H1 (cell line): Measurements from ENCODE around the gene GULP1. TPM values are rescaled to one million over a fixed set of nuclear protein-coding genes. Genes with fewer than 3 reads are reported as not detected.

ENCODE experiments used
- CTCF ChIA-PET: fragments of 300-600 bp; sonication (Branson Sonifier 250); formaldehyde crosslinking; loops from one replicate; lab custom pipeline; 2021; ENCODE audit not compliant: partially characterized antibody; lab: Charles Lee
- POLR2A ChIA-PET: fragments of 300-600 bp; sonication (Branson Sonifier 250); formaldehyde crosslinking; loops from one replicate; lab custom pipeline; 2021; ENCODE audit warnings: inconsistent platforms; ENCODE audit not compliant: partially characterized antibody; lab: Charles Lee
- DNase-seq, 2 experiments: peaks; one replicate each; pipeline versions ENCODE4 v3.0.0 to v3.0.0-alpha.2; 2010 to 2022; ENCODE audit warnings: low spot score in 2 of 2, low read depth in 1 of 2, mixed read lengths in 1 of 2
- FAIRE-seq: peaks from 2 replicates; lab custom pipeline; 2011; peaks lifted over from hg19 to GRCh38; lab: Jason Lieb, UNC
- H2AFZ ChIP-seq: 2 replicates; pipeline ENCODE4 v1.8.1; 2012; ENCODE audit warnings: low read length, inconsistent platforms
- H2AK5ac ChIP-seq: 2 replicates; pipeline ENCODE4 v1.6.1; 2013; ENCODE audit warnings: low read depth, low read length
- H2BK120ac ChIP-seq: replicated peaks from 2 replicates; pipeline ENCODE3; 2013; ENCODE audit warnings: low read depth, low read length, inconsistent platforms
- H2BK12ac ChIP-seq: 2 replicates; pipeline ENCODE4 v1.6.1; 2013; ENCODE audit warnings: low read depth, low read length
- H2BK15ac ChIP-seq: 2 replicates; pipeline ENCODE4 v1.6.1; 2013; ENCODE audit warnings: low read length
- H2BK20ac ChIP-seq: 2 replicates; pipeline ENCODE4 v1.6.1; 2013; ENCODE audit warnings: low read length
- H2BK5ac ChIP-seq: 2 replicates; pipeline ENCODE4 v1.6.1; 2013; ENCODE audit warnings: low read depth, low read length
- H3K14ac ChIP-seq: 2 replicates; pipeline ENCODE4 v1.6.1; 2013; ENCODE audit warnings: inconsistent platforms; ENCODE audit not compliant: insufficient read length
- H3K18ac ChIP-seq: 2 replicates; pipeline ENCODE4 v1.6.1; 2013; ENCODE audit warnings: low read length; ENCODE audit errors: extremely low read depth
- H3K23ac ChIP-seq: 2 replicates; pipeline ENCODE4 v1.6.1; 2013; ENCODE audit warnings: inconsistent platforms; ENCODE audit not compliant: insufficient read length
- H3K23me2 ChIP-seq: 2 replicates; pipeline ENCODE4 v1.6.1; 2013; ENCODE audit warnings: low read depth, low read length
- H3K27ac ChIP-seq: 2 replicates; pipeline ENCODE4 v1.6.1; 2011; ENCODE audit warnings: low read depth, low read length, inconsistent platforms
- H3K27me3 ChIP-seq, 4 experiments: replicated peaks in 1 of 4; 1 replicate in 1 of 4; 2 replicates in 3 of 4; pipeline versions ENCODE4 v1.6.1 to v1.8.1; 2011 to 2013; ENCODE audit warnings: low read length in 3 of 4, mild to moderate bottlenecking in 3 of 4, inconsistent platforms in 2 of 4, mixed read lengths in 2 of 4, moderate library complexity in 1 of 4; ENCODE audit not compliant: control insufficient read depth in 3 of 4, insufficient read depth in 3 of 4; ENCODE audit errors: extremely low read depth in 1 of 4
- H3K36me3 ChIP-seq, 4 experiments: 2 replicates each; pipeline versions ENCODE4 v1.6.1 to v1.8.1; 2011 to 2013; ENCODE audit warnings: mild to moderate bottlenecking in 4 of 4, low read length in 3 of 4, moderate library complexity in 2 of 4, control low read depth in 1 of 4, inconsistent platforms in 1 of 4; ENCODE audit not compliant: insufficient read depth in 4 of 4, control insufficient read depth in 2 of 4
- H3K4ac ChIP-seq: replicated peaks from 2 replicates; pipeline ENCODE3; 2013; ENCODE audit warnings: low read length, low read depth, mixed read lengths, inconsistent platforms; ENCODE audit not compliant: insufficient read length
- H3K4me1 ChIP-seq, 4 experiments: replicated peaks in 1 of 4; 1 replicate in 1 of 4; 2 replicates in 3 of 4; pipeline versions ENCODE4 v1.6.1 to v1.8.1; 2011 to 2013; ENCODE audit warnings: low read length in 3 of 4, inconsistent platforms in 2 of 4, mixed read lengths in 1 of 4; ENCODE audit not compliant: insufficient read depth in 4 of 4, control insufficient read depth in 3 of 4
- H3K4me2 ChIP-seq, 2 experiments: 2 replicates each; pipeline versions ENCODE4 v1.6.1 to v1.8.1; 2011 to 2013; ENCODE audit warnings: low read depth in 2 of 2, low read length in 2 of 2, control low read depth in 1 of 2, inconsistent platforms in 1 of 2, mild to moderate bottlenecking in 1 of 2; ENCODE audit not compliant: insufficient read depth in 1 of 2
- H3K4me3 ChIP-seq, 4 experiments: fragments of 200-600, 300-600 bp in 1 of 4; sonication (generic), shearing (Covaris generic), sonication (Bioruptor Twin) in 1 of 4; 2 replicates each; pipeline versions ENCODE4 v1.5.1 to v1.8.1; 2011 to 2016; ENCODE audit warnings: low read length in 4 of 4, low read depth in 3 of 4, control low read depth in 2 of 4, inconsistent platforms in 2 of 4, mild to moderate bottlenecking in 2 of 4, mixed read lengths in 1 of 4, moderate library complexity in 1 of 4; ENCODE audit not compliant: insufficient read depth in 2 of 4; ENCODE audit errors: extremely low read depth in 1 of 4
- H3K56ac ChIP-seq: replicated peaks from 2 replicates; pipeline ENCODE3; 2013; ENCODE audit warnings: low read depth, mild to moderate bottlenecking, mixed read lengths, low read length, inconsistent platforms; ENCODE audit not compliant: insufficient read length
- H3K79me1 ChIP-seq: 2 replicates; pipeline ENCODE4 v1.6.1; 2013; ENCODE audit warnings: low read depth, low read length, control low read depth
- H3K79me2 ChIP-seq, 2 experiments: 2 replicates each; pipeline versions ENCODE4 v1.6.1 to v1.8.1; 2012 to 2013; ENCODE audit warnings: low read length in 2 of 2, mild to moderate bottlenecking in 2 of 2, inconsistent platforms in 1 of 2; ENCODE audit not compliant: insufficient read depth in 2 of 2, control insufficient read depth in 1 of 2
- H3K9ac ChIP-seq, 4 experiments: replicated peaks in 1 of 4; 1 replicate in 1 of 4; 2 replicates in 3 of 4; pipeline versions ENCODE4 v1.6.1 to v1.8.1; 2011 to 2013; ENCODE audit warnings: low read depth in 3 of 4, low read length in 3 of 4, control low read depth in 2 of 4, mild to moderate bottlenecking in 2 of 4, moderate library complexity in 2 of 4, inconsistent platforms in 1 of 4; ENCODE audit errors: extremely low read depth in 1 of 4
- H3K9me3 ChIP-seq, 2 experiments: 2 replicates each; pipeline versions ENCODE4 v1.6.1 to v1.8.1; 2012 to 2013; ENCODE audit warnings: mild to moderate bottlenecking in 2 of 2, moderate library complexity in 2 of 2, control low read depth in 1 of 2, inconsistent platforms in 1 of 2, low read depth in 1 of 2, low read length in 1 of 2, mixed read lengths in 1 of 2; ENCODE audit not compliant: insufficient read depth in 2 of 2
- H4K20me1 ChIP-seq, 2 experiments: replicated peaks in 1 of 2; 2 replicates each; pipeline versions ENCODE3 to v1.8.1; 2011 to 2013; ENCODE audit warnings: inconsistent platforms in 2 of 2, low read length in 2 of 2, mild to moderate bottlenecking in 1 of 2; ENCODE audit not compliant: insufficient read depth in 2 of 2, control insufficient read depth in 1 of 2
- H4K5ac ChIP-seq: 2 replicates; pipeline ENCODE4 v1.6.1; 2013; ENCODE audit warnings: low read length, low read depth, mixed read lengths, inconsistent platforms; ENCODE audit not compliant: insufficient read length
- H4K8ac ChIP-seq: 2 replicates; pipeline ENCODE4 v1.8.0; 2013; ENCODE audit warnings: mild to moderate bottlenecking, moderate library complexity, low read length, inconsistent platforms; ENCODE audit not compliant: insufficient read depth; ENCODE audit errors: extremely low read depth
- H4K91ac ChIP-seq: replicated peaks from 2 replicates; pipeline ENCODE3; 2013; ENCODE audit warnings: low read length, mixed read lengths, inconsistent platforms; ENCODE audit not compliant: insufficient read length
- CBX5 ChIP-seq: fragments of 300-800, 300-1000 bp; sonication (generic); IDR thresholded peaks from 2 replicates; pipeline ENCODE4 v1.7.1; 2016; ENCODE audit warnings: antibody characterized with exemption, low read length, low read depth
- EP300 ChIP-seq, 2 experiments: IDR thresholded peaks; 1 replicate in 1 of 2; 2 replicates in 1 of 2; pipeline ENCODE4 v1.6.1; 2011 to 2012; ENCODE audit warnings: low read depth in 2 of 2, low read length in 2 of 2, mild to moderate bottlenecking in 2 of 2, borderline replicate concordance in 1 of 2, inconsistent platforms in 1 of 2, moderate library complexity in 1 of 2
- PHF8 ChIP-seq: fragments of 200-600 bp; sonication (generic); conservative IDR thresholded peaks from 2 replicates; pipeline ENCODE4 v1.7.1; 2012; ENCODE audit warnings: low read depth, mild to moderate bottlenecking, inconsistent platforms, low read length, moderate library complexity
- RBBP5 ChIP-seq: IDR thresholded peaks from 2 replicates; pipeline ENCODE4 v1.7.1; 2012; ENCODE audit warnings: low read depth, mild to moderate bottlenecking, inconsistent platforms, low read length, moderate library complexity, borderline replicate concordance
- TAF1 ChIP-seq: IDR thresholded peaks from 2 replicates; pipeline ENCODE4 v1.6.1; 2011; ENCODE audit warnings: mild to moderate bottlenecking, low read depth, low read length
- TBP ChIP-seq: IDR thresholded peaks from 2 replicates; pipeline ENCODE4 v1.6.1; 2011; ENCODE audit warnings: low read depth, low read length, improper control_type of control experiment
- WGBS, 2 experiments: shearing (Covaris generic) in 1 of 2; methylation state at CpG; one replicate each; pipeline versions ENCODE4 v1.1.6 to v1.1.7; 2013 to 2015; ENCODE audit warnings: low lambda C conversion rate in 2 of 2, mixed read lengths in 2 of 2, inconsistent platforms in 1 of 2, low coverage in 1 of 2, missing lambda C conversion rate in 1 of 2; ENCODE audit not compliant: insufficient replicate concordance in 2 of 2, insufficient coverage in 1 of 2, insufficient read length in 1 of 2; ENCODE audit errors: extremely low coverage in 1 of 2, missing lambda C conversion rate in 1 of 2; 5-methylcytosine and 5-hydroxymethylcytosine counted together
- polyA plus RNA-seq, 7 experiments: library from polyadenylated mRNA; depleted of rRNA in 3 of 7; stranded (reverse) in 5 of 7; unstranded in 2 of 7; fragments of >200 nt in 5 of 7; fragments of 200-250 nt in 2 of 7; gene quantifications; 1 replicate in 5 of 7; 2 replicates in 1 of 7; 4 replicates in 1 of 7; pipeline versions ENCODE4 v1.2.1 to v1.2.3, GENCODE V29; 2011 to 2013; ENCODE audit warnings: missing spikeins in 2 of 7, mixed read lengths in 2 of 7
- total RNA-seq: library from RNA; stranded (reverse); fragmentation: NEBNext Ultra II Directional; extraction: Animal tissue kit (Norgen Biotek cat#: 25700); gene quantifications from 2 replicates; pipeline ENCODE4 v1.2.1, GENCODE V29; 2021

The GULP1 gene
- total and polyA plus RNA-seq, 2 of the 8 experiments (the other 6 are each of a cell fraction or from before 2014, with no cell fraction given): 69.7 to 139 TPM

DNA sequence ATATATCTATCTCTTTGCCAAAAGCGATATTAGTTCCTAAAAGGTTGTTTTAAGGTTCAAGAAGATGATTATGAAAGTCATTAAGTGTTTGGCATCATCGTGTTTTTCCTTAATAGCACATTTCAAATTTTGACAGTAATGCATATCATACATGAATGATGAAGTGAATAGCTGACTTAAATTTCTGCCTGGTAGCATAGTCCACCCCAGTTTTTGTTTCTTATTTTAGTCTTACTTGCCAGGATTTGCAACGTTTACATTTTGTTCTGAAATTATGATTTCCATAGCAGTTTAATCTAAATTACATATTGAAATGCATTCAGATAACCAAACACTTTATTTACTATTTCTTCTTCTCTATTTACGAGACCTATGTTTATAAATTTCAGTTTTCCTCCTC is 201.1 kb downstream of the GULP1 start:
- Histone ChIP-seq H3K9me3 (no peaks in the 10 kb centered on the region), H4K20me1 (peaks cover 0 to 1% of the 10 kb centered on the region in 2 experiments), H2BK20ac (no peak overlapping the region), H3K18ac (no peak overlapping the region), H3K14ac (no peak overlapping the region), H3K79me1 (no peaks in the 10 kb centered on the region; the same call in 1 of the 2 replicates), H2BK120ac (no peak overlapping the region), H3K27me3 (no peaks in the 10 kb centered on the region), H2BK15ac (no peak overlapping the region), H3K9ac (no peak overlapping the region), H3K4ac (no peak overlapping the region), H3K4me1 (peaks cover 0 to 7% (median 0%) of the 10 kb centered on the region in 4 experiments; a peak in 1 of 7 replicates), H3K36me3 (peaks cover 0 to 4% (median 0%) of the 10 kb centered on the region in 4 experiments; a peak in 3 of 8 replicates), H4K5ac (no peak overlapping the region), H3K23ac (no peak overlapping the region), H2BK5ac (no peak overlapping the region), H3K4me2 (no peak overlapping the region), H2AFZ (no peak overlapping the region), H3K79me2 (0 out of 4 replicates have a peak, but pooled peaks cover 0 to 6% of the 10 kb centered on the region in 2 experiments), H2AK5ac (no peak overlapping the region), H4K8ac (no peak overlapping the region), H4K91ac (no peak overlapping the region), H2BK12ac (no peak overlapping the region), H3K23me2 (no peaks in the 10 kb centered on the region), H3K27ac (no peak overlapping the region), H3K4me3 (no peak overlapping the region), H3K56ac (no peak overlapping the region)
- ChIA-PET POLR2A (no interaction called here), CTCF (no interaction called here)
- FAIRE-seq: no peak
- 93% methylated on average over 4 of the region's 4 CpGs; no CpG with 5 or more reads in 1 of the 2 experiments for WGBS, 2 experiments
- DNase-seq: no peak
- no peak for TF ChIP-seq RBBP5
- TF ChIP-seq CBX5: no peak
- TF ChIP-seq EP300 (IDR thresholded peaks at IDR 0.05; ENCODE audit: borderline replicate concordance in 1 of 2, low read depth in 2 of 2, low read length in 2 of 2): no peak
- no peak for TF ChIP-seq TAF1
- no peak for TF ChIP-seq PHF8
- TF ChIP-seq TBP: no peak
